VCaP (cell line): Measurements from ENCODE around the gene GDPD3.

Source experiments
- H3K27ac ChIP-seq: fragments of 450-650 bp; 2 replicates; pipeline ENCODE4 v1.5.1; 2017
- CTCF ChIP-seq: fragments of 450-650 bp; conservative IDR thresholded peaks from 2 replicates; pipeline ENCODE4 v1.5.1; 2017; ENCODE audit warnings: mild to moderate bottlenecking, moderate library complexity

The GDPD3 gene

GRCh38 chr16:30070490-30070889, 42.8 kb downstream of the GDPD3 start:
- H3K27ac ChIP-seq = no peak overlapping the region
- TF ChIP-seq CTCF = no peak

GRCh38 chr16:30069611-30070462, 43.5 kb downstream of the GDPD3 start:
- no peak for TF ChIP-seq CTCF
- H3K27ac ChIP-seq = no peak overlapping the region

GRCh38 chr16:30068750-30069610, 44.4 kb downstream of the GDPD3 start:
- TF ChIP-seq CTCF = peak; percentile 58

GRCh38 chr16:30068333-30068732, 45.0 kb downstream of the GDPD3 start:
- no peak for TF ChIP-seq CTCF
- H3K27ac ChIP-seq = peak overlapping the region; percentile 93; the same call in 1 of the 2 replicates

More at GRCh38 chr16:30068750-30069610, 44.4 kb downstream of the GDPD3 start:
- H3K27ac ChIP-seq = no peak overlapping the region

- TF ChIP-seq CTCF = no peak
- peak overlapping the region; percentile 93; the same call in 1 of the 2 replicates for H3K27ac ChIP-seq
Observed at GRCh38 chr16:30067584-30067916, 45.8 kb downstream of the GDPD3 start.

GRCh38 chr16:30066761-30067583, 46.4 kb downstream of the GDPD3 start:
- peak overlapping the region; percentile 93 for H3K27ac ChIP-seq
- no peak for TF ChIP-seq CTCF
